B cell (primary cell): ENCODE results near the gene PRELID2. TPM values are rescaled to one million over a fixed set of nuclear protein-coding genes. Genes with fewer than 3 reads are reported as not detected.

Experiments
- ATAC-seq: fragments of 200-7000 bp; cut with Tn5 transposase; one replicate; pipeline ENCODE4 v1.10.0; 2021; ENCODE audit warnings: low read depth, mild to moderate bottlenecking, moderate number of reproducible peaks, moderate library complexity
- CTCF ChIA-PET: fragments of 350-600 bp; sonication (Branson Sonifier 250); formaldehyde crosslinking; loops from one replicate; lab custom pipeline; 2021; ENCODE audit warnings: antibody characterized with exemption, inconsistent platforms; lab: Charles Lee
- POLR2A ChIA-PET: fragments of 350-600 bp; sonication (Branson Sonifier 250); formaldehyde crosslinking; loops from one replicate; lab custom pipeline; 2021; ENCODE audit warnings: antibody characterized with exemption; lab: Charles Lee
- DNase-seq: peaks from one replicate; pipeline ENCODE4 v3.0.0; 2013
- H2AFZ ChIP-seq: 2 replicates; pipeline ENCODE4 v1.6.1; 2012; ENCODE audit warnings: mild to moderate bottlenecking, low read depth, low read length; ENCODE audit not compliant: insufficient read depth, poor library complexity, severe bottlenecking
- H3K27ac ChIP-seq, 2 donors: 1 replicate in 1 of 2; 2 replicates in 1 of 2; pipeline ENCODE4 v1.5.1; 2012 to 2013; ENCODE audit warnings: low read length in 2 of 2, mild to moderate bottlenecking in 2 of 2, moderate library complexity in 1 of 2
- H3K27me3 ChIP-seq, 4 experiments: fragments of 200-600 bp in 1 of 4; sonication (generic) in 1 of 4; replicated peaks in 1 of 4; 1 replicate in 2 of 4; 2 replicates in 2 of 4; pipeline versions ENCODE4 v1.6.1 to v1.7.0; 2013 to 2016; ENCODE audit warnings: low read length in 3 of 4, mild to moderate bottlenecking in 2 of 4, mixed read lengths in 1 of 4, moderate library complexity in 1 of 4; ENCODE audit not compliant: insufficient read depth in 4 of 4, control insufficient read depth in 3 of 4; ENCODE audit errors: control extremely low read depth in 1 of 4
- H3K36me3 ChIP-seq, 2 experiments: replicated peaks in 1 of 2; 1 replicate in 1 of 2; 2 replicates in 1 of 2; pipeline versions ENCODE4 v1.6.1 to v1.7.1; 2013; ENCODE audit warnings: low read length in 1 of 2; ENCODE audit not compliant: insufficient read depth in 2 of 2, control insufficient read depth in 1 of 2; ENCODE audit errors: control extremely low read depth in 1 of 2, extremely low read depth in 1 of 2
- H3K4me1 ChIP-seq, 2 donors: fragments of 200-600 bp in 1 of 2; sonication (generic) in 1 of 2; 1 replicate in 1 of 2; 2 replicates in 1 of 2; pipeline versions ENCODE4 v1.5.1 to v1.6.1; 2013 to 2017; ENCODE audit warnings: low read length in 2 of 2; ENCODE audit not compliant: control insufficient read depth in 2 of 2, insufficient read depth in 2 of 2
- H3K4me2 ChIP-seq: replicated peaks from 2 replicates; pipeline ENCODE3; 2012; ENCODE audit warnings: mild to moderate bottlenecking, low read depth, low read length; ENCODE audit not compliant: poor library complexity, severe bottlenecking
- H3K4me3 ChIP-seq, 5 experiments: fragments of 200-600 bp in 1 of 5; sonication (generic) in 1 of 5; 1 replicate in 3 of 5; 2 replicates in 2 of 5; pipeline versions ENCODE4 v1.5.1 to v1.7.0; 2011 to 2016; ENCODE audit warnings: low read length in 4 of 5, mild to moderate bottlenecking in 4 of 5, low read depth in 2 of 5, control low read depth in 1 of 5, moderate library complexity in 1 of 5; ENCODE audit not compliant: insufficient read depth in 1 of 5; ENCODE audit errors: control extremely low read depth in 1 of 5, extremely low read depth in 1 of 5
- H3K79me2 ChIP-seq: fragments of 200-600 bp; sonication (generic); one replicate; pipeline ENCODE4 v1.6.0; 2016; ENCODE audit warnings: low read length; ENCODE audit not compliant: control insufficient read depth, insufficient read depth
- H3K9ac ChIP-seq: fragments of 200-600 bp; sonication (generic); 2 replicates; pipeline ENCODE4 v1.6.1; 2017; ENCODE audit warnings: mild to moderate bottlenecking, low read length, moderate library complexity
- H3K9me3 ChIP-seq, 3 donors: one replicate each; pipeline versions ENCODE4 v1.6.1 to v1.7.1; 2013; ENCODE audit warnings: low read length in 2 of 3; ENCODE audit not compliant: control insufficient read depth in 2 of 3, insufficient read depth in 1 of 3; ENCODE audit errors: control extremely low read depth in 1 of 3
- H4K20me1 ChIP-seq: 2 replicates; pipeline ENCODE4 v1.6.0; 2012; ENCODE audit warnings: mild to moderate bottlenecking, low read length; ENCODE audit not compliant: insufficient read depth, control insufficient read depth, poor library complexity, severe bottlenecking
- H3K27ac Mint-ChIP-seq: one replicate; pipeline ENCODE4 v1.8.0; 2021; ENCODE audit warnings: mixed read lengths
- H3K27me3 Mint-ChIP-seq: one replicate; pipeline ENCODE4 v1.8.0; 2021; ENCODE audit warnings: mixed read lengths
- H3K4me1 Mint-ChIP-seq: one replicate; pipeline ENCODE4 v1.8.0; 2021; ENCODE audit warnings: mixed read lengths
- H3K4me3 Mint-ChIP-seq: one replicate; pipeline ENCODE4 v1.8.0; 2021; ENCODE audit warnings: mixed read lengths
- H3K9me3 Mint-ChIP-seq: one replicate; pipeline ENCODE4 v1.8.0; 2022; ENCODE audit warnings: mixed read lengths; ENCODE audit not compliant: insufficient read depth
- EZH2 ChIP-seq: IDR thresholded peaks from 2 replicates; pipeline ENCODE4 v1.6.1; 2012; ENCODE audit warnings: borderline replicate concordance, low read depth, mild to moderate bottlenecking, moderate library complexity, low read length; ENCODE audit not compliant: insufficient read depth, poor library complexity, severe bottlenecking
- WGBS: methylation state at CpG from one replicate; pipeline ENCODE4 v1.1.5; 2013; ENCODE audit warnings: missing lambda C conversion rate; ENCODE audit not compliant: insufficient coverage; 5-methylcytosine and 5-hydroxymethylcytosine counted together
- intact Hi-C: fragments of 100-400 bp; cut with micrococcal nuclease; formaldehyde crosslinking; loops from one replicate; pipeline ENCODE4 v1.10.0; 2022
- polyA plus RNA-seq: library from polyadenylated mRNA; depleted of rRNA; stranded (reverse); fragments of >200 nt; gene quantifications from 2 replicates; pipeline ENCODE4 v1.2.3, GENCODE V29; 2012
- total RNA-seq, 2 donors: library from RNA; stranded (reverse); fragments of 120-200 nt in 1 of 2; gene quantifications; 1 replicate in 1 of 2; 2 replicates in 1 of 2; pipeline versions ENCODE4 v1.2.3 to v1.2.4, GENCODE V29; 2013 to 2022
- TF ChIP-seq, protein P1 (sequence below): fragments of 200-600 bp; IDR thresholded peaks from one replicate; pipeline ENCODE4 v1.8.0; 2022; ENCODE audit warnings: antibody characterized with exemption, mild to moderate bottlenecking

Gene PRELID2
- total and polyA plus RNA-seq, 2 donors (not counting 1 experiment from before 2014, with no cell fraction given): 0.63 to 2.7 TPM

DNA sequence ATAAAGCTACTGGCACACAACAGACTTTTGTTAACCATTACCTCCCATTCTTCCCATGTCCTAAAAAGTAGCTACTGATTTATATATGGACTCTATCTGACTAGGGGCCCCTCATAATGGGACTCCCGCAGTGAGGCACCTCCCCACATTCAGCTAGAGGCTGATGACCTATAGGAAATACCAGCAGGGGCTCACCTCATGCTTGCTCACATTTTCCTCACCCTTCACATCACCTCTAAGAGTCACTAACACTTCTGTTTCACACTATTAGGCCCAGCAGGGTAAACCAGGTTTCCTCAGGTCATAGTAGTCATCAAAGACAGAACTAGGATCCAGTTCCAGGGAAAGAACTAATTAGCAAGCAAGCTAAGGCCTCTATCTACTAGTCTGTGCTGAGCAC, 60.7 kb downstream of the PRELID2 start:
- intact Hi-C loops: no loop called here

DNA sequence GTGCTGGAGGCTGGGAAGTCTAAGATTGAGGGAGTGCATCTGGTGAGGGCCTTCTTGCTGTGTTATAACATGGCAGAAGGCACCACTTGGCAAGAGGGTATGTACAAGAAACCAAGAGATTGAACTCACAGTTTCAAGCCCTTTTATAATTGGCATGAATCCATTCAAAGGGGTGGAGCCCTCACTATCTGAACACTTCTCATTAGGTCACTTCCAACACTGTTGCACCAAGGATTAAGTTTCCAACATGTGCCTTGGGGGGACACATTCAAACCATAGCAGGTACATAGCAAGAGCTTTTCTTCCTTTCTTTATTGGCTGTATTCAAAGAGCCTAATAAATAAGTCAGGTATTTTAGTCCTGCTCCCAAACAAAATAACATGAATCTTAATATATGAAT, 62.7 kb downstream of the PRELID2 start:
- DNase-seq (no peak), ATAC-seq (no peak)
- Mint-ChIP-seq H3K4me3 (no peak overlapping the region), H3K27ac (no peak overlapping the region), H3K27me3 (no peaks in the 10 kb centered on the region), H3K4me1 (no peaks in the 10 kb centered on the region), H3K9me3 (peaks cover under 1% of the 10 kb centered on the region)
- Histone ChIP-seq H3K27ac (no peak overlapping the region), H2AFZ (no peak overlapping the region), H3K36me3 (no peaks in the 10 kb centered on the region), H3K9ac (no peak overlapping the region), H3K4me2 (no peak overlapping the region), H3K27me3 (no peaks in the 10 kb centered on the region), H3K4me3 (no peak overlapping the region), H4K20me1 (no peaks in the 10 kb centered on the region), H3K79me2 (no peaks in the 10 kb centered on the region), H3K4me1 (no peaks in the 10 kb centered on the region), H3K9me3 (peaks cover 0 to 2% (median 0%) of the 10 kb centered on the region in 3 donors)
- POLR2A ChIA-PET: no interaction called here
- intact Hi-C loops: no loop called here
- TF ChIP-seq, protein P1, sequence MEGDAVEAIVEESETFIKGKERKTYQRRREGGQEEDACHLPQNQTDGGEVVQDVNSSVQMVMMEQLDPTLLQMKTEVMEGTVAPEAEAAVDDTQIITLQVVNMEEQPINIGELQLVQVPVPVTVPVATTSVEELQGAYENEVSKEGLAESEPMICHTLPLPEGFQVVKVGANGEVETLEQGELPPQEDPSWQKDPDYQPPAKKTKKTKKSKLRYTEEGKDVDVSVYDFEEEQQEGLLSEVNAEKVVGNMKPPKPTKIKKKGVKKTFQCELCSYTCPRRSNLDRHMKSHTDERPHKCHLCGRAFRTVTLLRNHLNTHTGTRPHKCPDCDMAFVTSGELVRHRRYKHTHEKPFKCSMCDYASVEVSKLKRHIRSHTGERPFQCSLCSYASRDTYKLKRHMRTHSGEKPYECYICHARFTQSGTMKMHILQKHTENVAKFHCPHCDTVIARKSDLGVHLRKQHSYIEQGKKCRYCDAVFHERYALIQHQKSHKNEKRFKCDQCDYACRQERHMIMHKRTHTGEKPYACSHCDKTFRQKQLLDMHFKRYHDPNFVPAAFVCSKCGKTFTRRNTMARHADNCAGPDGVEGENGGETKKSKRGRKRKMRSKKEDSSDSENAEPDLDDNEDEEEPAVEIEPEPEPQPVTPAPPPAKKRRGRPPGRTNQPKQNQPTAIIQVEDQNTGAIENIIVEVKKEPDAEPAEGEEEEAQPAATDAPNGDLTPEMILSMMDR: no peak
- TF ChIP-seq EZH2: no peak
- CTCF ChIA-PET: no interaction called here

More for the DNA sequence above, 60.7 kb downstream of the PRELID2 start:
- Histone ChIP-seq H3K4me1 (no peaks in the 10 kb centered on the region), H3K9ac (no peak overlapping the region), H3K4me3 (no peak overlapping the region), H3K4me2 (no peak overlapping the region), H3K27me3 (no peaks in the 10 kb centered on the region), H3K9me3 (peaks cover 0 to 13% (median 0%) of the 10 kb centered on the region in 3 donors), H3K36me3 (no peaks in the 10 kb centered on the region), H3K79me2 (no peaks in the 10 kb centered on the region), H2AFZ (no peak overlapping the region), H4K20me1 (no peaks in the 10 kb centered on the region), H3K27ac (no peak overlapping the region)
- ATAC-seq (no peak), DNase-seq (no peak)
- H3K27me3 Mint-ChIP-seq: no peaks in the 10 kb centered on the region
- POLR2A ChIA-PET: no interaction called here
- WGBS: 83% methylated on average over 1 of the region's 1 CpG
- CTCF ChIA-PET: no interaction called here
- H3K9me3 Mint-ChIP-seq: no peaks in the 10 kb centered on the region
- H3K27ac Mint-ChIP-seq: no peak overlapping the region
- no peak for TF ChIP-seq EZH2
- TF ChIP-seq, protein P1: no peak
- no peaks in the 10 kb centered on the region for H3K4me1 Mint-ChIP-seq
- no peak overlapping the region for H3K4me3 Mint-ChIP-seq
